C4-2B (cell line): Measurements from ENCODE around the gene CWC15.
"Not testable (repeated sequence)": the region's sequence is repeated elsewhere in the genome, so short reads cannot be mapped to it uniquely, and the experiment has no call there.

ENCODE experiments used
- H3K27ac ChIP-seq: fragments of 450-650 bp; 2 replicates; pipeline ENCODE4 v1.5.1; 2017
- CTCF ChIP-seq: fragments of 450-650 bp; conservative IDR thresholded peaks from 2 replicates; pipeline ENCODE4 v1.5.1; 2017; ENCODE audit warnings: mild to moderate bottlenecking
- ZFX ChIP-seq: fragments of 450-650 bp; IDR thresholded peaks from 2 replicates; pipeline ENCODE4 v1.6.1; 2017

CWC15 gene

GRCh38 chr11:94933223-94934130 lies 39.9 kb downstream of the CWC15 start:
- no peak for TF ChIP-seq ZFX
- TF ChIP-seq CTCF: no peak
- H3K27ac ChIP-seq: no peak overlapping the region

GRCh38 chr11:94932503-94932902 lies 40.9 kb downstream of the CWC15 start:
- TF ChIP-seq CTCF (no peak), ZFX (no peak)
- no peak overlapping the region for H3K27ac ChIP-seq

GRCh38 chr11:94932072-94932471 lies 41.3 kb downstream of the CWC15 start:
- H3K27ac ChIP-seq: not testable (repeated sequence)

GRCh38 chr11:94928117-94928990 lies 45.0 kb downstream of the CWC15 start:
- no peak overlapping the region for H3K27ac ChIP-seq
- TF ChIP-seq CTCF: no peak
- no peak for TF ChIP-seq ZFX

- TF ChIP-seq ZFX: no peak
- TF ChIP-seq CTCF: no peak
- no peak overlapping the region for H3K27ac ChIP-seq
Measured at GRCh38 chr11:94926698-94927237, 46.6 kb downstream of the CWC15 start.

GRCh38 chr11:94926271-94926625 lies 47.1 kb downstream of the CWC15 start:
- no peak overlapping the region for H3K27ac ChIP-seq
- no peak for TF ChIP-seq ZFX
- TF ChIP-seq CTCF: no peak

- no peak overlapping the region for H3K27ac ChIP-seq
- TF ChIP-seq ZFX (no peak), CTCF (no peak)
Measured at GRCh38 chr11:94925422-94926270, 47.7 kb downstream of the CWC15 start.
